Panc1 (cell line): ENCODE measurements around the gene ERVFRD-1.
"Not testable (repeated sequence)": the region's sequence is repeated elsewhere in the genome, so short reads cannot be mapped to it uniquely, and the experiment has no call there.

Experiments
- POLR2AphosphoS5 ChIP-seq: IDR thresholded peaks from 2 replicates; pipeline ENCODE4 v1.6.1; 2012; ENCODE audit warnings: mild to moderate bottlenecking, low read depth, low read length, moderate library complexity
- TCF7L2 ChIP-seq: IDR thresholded peaks from 2 replicates; pipeline ENCODE4 v1.6.1; 2011; ENCODE audit warnings: mild to moderate bottlenecking, low read depth, low read length, inconsistent platforms
- TF ChIP-seq, protein P1 (sequence below): fragments of 450-650 bp; IDR thresholded peaks from 2 replicates; pipeline ENCODE4 v1.5.1; 2017; ENCODE audit warnings: mild to moderate bottlenecking
- TF ChIP-seq, protein P2 (sequence below), 2 experiments: IDR thresholded peaks; 2 replicates each; pipeline ENCODE4 v1.6.1; 2011 to 2012; ENCODE audit warnings: low read depth in 2 of 2, control low read depth in 1 of 2, low read length in 1 of 2, mild to moderate bottlenecking in 1 of 2, moderate library complexity in 1 of 2; ENCODE audit not compliant: insufficient read depth in 1 of 2

DNA sequence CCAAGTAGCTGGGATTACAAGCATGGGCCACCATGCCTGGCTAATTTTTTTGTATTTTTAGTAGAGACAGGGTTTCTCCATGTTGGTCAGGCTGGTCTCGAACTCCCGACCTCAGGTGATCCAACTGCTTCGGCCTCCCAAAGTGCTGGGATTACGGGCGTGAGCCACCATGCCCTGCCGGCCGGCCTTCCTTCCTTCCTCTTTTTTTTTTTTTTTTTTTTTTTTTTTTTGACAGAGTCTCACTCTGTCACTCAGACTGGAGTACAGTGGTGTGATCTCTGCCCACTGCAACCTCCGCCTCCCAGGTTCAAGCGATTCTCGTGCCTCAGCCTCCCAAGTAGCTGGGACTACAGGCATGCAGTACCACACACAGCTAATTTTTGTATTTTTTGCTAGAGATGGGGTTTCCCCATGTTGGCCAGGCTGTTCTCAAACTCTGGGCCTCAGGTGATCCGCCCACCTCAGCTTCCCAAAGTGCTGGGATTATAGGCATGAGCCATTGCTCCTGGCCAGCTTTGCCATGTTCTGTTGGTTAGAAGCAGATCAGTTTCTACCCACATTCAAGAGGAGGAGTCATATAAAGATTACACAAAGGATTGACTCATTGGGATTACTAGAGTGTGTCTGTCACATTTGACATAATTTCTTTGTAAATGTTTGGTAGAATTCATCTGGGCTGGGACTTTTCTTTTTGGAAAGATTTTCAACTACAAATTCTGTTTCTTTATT lies 4.4 kb upstream of the ERVFRD-1 start:
- TF ChIP-seq, protein P1, sequence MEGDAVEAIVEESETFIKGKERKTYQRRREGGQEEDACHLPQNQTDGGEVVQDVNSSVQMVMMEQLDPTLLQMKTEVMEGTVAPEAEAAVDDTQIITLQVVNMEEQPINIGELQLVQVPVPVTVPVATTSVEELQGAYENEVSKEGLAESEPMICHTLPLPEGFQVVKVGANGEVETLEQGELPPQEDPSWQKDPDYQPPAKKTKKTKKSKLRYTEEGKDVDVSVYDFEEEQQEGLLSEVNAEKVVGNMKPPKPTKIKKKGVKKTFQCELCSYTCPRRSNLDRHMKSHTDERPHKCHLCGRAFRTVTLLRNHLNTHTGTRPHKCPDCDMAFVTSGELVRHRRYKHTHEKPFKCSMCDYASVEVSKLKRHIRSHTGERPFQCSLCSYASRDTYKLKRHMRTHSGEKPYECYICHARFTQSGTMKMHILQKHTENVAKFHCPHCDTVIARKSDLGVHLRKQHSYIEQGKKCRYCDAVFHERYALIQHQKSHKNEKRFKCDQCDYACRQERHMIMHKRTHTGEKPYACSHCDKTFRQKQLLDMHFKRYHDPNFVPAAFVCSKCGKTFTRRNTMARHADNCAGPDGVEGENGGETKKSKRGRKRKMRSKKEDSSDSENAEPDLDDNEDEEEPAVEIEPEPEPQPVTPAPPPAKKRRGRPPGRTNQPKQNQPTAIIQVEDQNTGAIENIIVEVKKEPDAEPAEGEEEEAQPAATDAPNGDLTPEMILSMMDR = not testable (repeated sequence)
- not testable (repeated sequence) for TF ChIP-seq TCF7L2, POLR2AphosphoS5
- TF ChIP-seq, protein P2, sequence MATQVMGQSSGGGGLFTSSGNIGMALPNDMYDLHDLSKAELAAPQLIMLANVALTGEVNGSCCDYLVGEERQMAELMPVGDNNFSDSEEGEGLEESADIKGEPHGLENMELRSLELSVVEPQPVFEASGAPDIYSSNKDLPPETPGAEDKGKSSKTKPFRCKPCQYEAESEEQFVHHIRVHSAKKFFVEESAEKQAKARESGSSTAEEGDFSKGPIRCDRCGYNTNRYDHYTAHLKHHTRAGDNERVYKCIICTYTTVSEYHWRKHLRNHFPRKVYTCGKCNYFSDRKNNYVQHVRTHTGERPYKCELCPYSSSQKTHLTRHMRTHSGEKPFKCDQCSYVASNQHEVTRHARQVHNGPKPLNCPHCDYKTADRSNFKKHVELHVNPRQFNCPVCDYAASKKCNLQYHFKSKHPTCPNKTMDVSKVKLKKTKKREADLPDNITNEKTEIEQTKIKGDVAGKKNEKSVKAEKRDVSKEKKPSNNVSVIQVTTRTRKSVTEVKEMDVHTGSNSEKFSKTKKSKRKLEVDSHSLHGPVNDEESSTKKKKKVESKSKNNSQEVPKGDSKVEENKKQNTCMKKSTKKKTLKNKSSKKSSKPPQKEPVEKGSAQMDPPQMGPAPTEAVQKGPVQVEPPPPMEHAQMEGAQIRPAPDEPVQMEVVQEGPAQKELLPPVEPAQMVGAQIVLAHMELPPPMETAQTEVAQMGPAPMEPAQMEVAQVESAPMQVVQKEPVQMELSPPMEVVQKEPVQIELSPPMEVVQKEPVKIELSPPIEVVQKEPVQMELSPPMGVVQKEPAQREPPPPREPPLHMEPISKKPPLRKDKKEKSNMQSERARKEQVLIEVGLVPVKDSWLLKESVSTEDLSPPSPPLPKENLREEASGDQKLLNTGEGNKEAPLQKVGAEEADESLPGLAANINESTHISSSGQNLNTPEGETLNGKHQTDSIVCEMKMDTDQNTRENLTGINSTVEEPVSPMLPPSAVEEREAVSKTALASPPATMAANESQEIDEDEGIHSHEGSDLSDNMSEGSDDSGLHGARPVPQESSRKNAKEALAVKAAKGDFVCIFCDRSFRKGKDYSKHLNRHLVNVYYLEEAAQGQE (IDR thresholded peaks at IDR 0.05; ENCODE audit: insufficient read depth in 1 of 2, low read depth in 2 of 2, low read length in 1 of 2) = not testable (repeated sequence)
